GM12801 (cell line): Measurements from ENCODE around the gene SUN3.

Experiments
- TF ChIP-seq, protein P1 (sequence below): IDR thresholded peaks from one replicate; pipeline ENCODE4 v1.5.1; 2011; ENCODE audit warnings: control low read depth; ENCODE audit not compliant: insufficient read length; ENCODE audit errors: extremely low read depth

The SUN3 gene

DNA sequence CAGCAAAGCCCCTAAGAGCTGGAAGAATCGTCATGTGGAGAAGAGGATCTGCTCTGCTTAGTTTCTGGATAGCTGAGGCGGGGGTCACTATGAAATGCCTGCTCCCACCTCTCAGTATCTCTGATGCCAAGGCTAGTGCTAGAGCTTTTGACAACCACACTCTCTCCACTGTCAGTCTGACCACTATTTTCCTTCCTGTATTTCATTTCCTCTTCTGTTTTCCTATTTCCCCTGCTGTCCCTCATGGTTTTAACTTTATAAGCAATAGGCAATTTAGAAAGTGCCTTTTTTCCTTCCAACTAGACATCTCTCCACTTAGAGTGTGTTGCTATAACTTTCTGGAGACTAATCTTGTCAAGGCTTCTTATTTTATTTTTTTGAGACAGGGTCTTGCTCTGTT, 30.1 kb upstream of the SUN3 start:
- TF ChIP-seq, protein P1, sequence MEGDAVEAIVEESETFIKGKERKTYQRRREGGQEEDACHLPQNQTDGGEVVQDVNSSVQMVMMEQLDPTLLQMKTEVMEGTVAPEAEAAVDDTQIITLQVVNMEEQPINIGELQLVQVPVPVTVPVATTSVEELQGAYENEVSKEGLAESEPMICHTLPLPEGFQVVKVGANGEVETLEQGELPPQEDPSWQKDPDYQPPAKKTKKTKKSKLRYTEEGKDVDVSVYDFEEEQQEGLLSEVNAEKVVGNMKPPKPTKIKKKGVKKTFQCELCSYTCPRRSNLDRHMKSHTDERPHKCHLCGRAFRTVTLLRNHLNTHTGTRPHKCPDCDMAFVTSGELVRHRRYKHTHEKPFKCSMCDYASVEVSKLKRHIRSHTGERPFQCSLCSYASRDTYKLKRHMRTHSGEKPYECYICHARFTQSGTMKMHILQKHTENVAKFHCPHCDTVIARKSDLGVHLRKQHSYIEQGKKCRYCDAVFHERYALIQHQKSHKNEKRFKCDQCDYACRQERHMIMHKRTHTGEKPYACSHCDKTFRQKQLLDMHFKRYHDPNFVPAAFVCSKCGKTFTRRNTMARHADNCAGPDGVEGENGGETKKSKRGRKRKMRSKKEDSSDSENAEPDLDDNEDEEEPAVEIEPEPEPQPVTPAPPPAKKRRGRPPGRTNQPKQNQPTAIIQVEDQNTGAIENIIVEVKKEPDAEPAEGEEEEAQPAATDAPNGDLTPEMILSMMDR: no peak

DNA sequence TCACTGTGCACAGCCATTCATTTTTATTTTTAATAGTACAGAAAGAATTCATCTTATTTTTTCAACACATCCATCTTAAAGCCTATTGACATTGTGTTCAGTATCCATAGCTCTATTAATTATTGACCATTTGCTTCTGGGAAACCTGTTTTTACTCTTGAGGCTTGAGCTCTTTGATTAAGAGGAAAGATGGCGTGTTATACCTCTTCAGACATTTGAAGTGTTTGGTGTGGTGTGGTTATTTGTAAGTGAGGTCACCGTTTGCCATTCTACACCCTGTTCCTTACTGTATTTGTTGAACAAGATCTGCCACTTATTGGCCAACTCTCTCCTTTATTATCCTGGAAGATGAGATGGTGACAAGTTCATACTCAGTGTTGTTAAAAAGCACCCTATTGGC, 24.8 kb upstream of the SUN3 start:
- TF ChIP-seq, protein P1: no peak

DNA sequence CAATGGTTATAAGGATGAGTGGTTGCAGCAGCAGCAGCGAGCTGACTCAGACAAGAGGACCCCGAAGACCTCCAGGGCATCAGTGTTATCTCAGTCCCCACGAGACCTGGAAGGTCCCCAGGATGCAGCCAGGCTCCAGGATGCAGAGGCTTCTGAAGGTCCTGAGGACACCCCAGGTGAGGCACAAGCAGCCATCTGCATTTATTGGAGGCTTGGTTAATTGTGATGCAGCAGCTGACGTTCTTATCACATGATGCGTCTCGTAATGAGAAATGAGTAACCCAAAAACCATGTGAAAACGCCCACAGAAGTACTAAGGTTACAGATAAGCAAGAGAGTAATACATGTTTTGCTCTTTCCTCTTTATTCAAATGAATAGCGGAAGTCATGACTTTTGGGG, 23.8 kb upstream of the SUN3 start:
- TF ChIP-seq, protein P1: no peak

DNA sequence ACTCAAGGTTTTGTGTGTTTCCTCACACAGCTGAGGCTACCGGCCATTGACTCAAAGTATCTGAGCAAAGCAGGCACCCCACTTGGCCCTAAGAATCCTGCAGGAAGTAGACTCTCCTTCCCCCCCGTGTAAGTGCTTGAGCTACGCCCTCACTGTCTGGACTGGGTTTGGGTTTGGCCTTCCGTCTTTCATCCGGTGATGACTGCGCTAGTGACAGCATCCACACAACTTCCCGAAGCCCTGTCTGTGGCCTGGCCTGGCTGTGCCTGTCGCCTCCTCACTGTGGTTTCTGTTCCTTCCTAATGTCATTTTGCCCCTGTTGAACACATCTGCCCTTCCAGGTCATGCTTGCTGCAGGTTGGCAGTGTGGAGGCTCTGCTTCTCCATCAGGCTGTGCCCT, 20.9 kb upstream of the SUN3 start:
- TF ChIP-seq, protein P1: no peak

DNA sequence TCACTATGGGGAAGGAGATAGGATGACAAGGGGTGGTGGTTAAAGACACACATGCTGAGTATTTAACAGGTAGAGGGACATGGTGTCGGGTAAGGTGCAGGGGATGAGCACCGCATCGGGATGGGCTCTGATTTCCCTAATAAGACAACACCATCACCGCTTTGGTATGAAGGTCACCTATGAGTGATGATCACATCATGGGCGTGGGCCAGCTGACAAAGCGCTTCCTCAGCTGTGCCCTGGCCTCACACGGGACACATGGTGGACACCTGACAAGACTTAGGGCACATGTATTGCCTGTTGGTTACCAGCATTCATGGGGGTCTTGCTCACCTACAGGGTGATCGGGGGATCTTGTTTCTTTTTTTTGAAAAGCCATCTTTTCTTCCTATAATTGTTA, 19.2 kb upstream of the SUN3 start:
- TF ChIP-seq, protein P1: no peak

DNA sequence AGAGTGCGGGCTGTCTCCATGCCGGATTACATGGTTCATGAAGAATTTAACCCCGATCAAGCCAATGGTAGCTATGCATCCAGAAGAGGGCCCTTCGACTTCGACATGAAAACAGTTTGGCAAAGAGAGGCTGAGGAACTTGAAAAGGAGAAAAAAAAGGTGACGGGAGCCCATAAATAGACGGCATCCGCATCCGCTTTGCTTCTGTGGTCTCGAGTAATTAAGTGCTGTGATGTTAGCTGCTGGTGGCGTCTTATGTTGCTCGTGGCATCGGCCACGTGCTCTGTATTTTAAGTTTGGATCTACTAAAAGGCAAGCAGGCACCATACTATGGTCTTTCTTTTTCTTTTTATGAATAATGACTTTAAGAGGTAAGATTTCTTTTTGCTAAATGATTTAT, 17.6 kb upstream of the SUN3 start:
- TF ChIP-seq, protein P1: no peak

DNA sequence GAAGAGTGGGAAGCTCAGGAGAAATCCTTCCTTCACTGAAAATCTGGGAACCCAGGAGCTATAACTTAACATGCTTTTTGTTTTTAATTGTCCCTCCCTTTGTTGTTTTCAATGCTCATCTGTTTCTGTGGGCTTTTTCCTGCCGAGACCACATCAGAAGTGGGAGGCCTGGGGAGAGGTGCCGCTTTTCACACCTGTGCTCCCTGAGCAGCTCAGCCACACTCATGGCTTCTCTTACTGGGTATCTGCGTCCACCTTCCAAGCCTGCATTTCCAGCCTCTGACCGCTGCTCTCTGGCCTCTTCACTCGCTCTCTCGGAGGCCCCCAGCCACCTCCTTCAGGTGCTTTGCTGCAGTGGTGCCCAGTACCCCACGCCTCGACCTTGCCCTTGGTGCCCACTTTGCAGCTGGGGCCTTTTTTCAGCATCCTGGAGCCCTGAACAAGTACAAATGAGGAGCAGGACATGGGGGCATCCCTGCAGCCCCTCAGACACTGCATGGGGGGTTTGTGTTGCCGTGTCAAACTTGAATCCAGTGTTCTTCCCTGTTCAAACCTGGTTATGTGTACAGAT, 16.4 kb upstream of the SUN3 start:
- TF ChIP-seq, protein P1: no peak
